ENCODE results near the gene TAF1B.

DNA sequence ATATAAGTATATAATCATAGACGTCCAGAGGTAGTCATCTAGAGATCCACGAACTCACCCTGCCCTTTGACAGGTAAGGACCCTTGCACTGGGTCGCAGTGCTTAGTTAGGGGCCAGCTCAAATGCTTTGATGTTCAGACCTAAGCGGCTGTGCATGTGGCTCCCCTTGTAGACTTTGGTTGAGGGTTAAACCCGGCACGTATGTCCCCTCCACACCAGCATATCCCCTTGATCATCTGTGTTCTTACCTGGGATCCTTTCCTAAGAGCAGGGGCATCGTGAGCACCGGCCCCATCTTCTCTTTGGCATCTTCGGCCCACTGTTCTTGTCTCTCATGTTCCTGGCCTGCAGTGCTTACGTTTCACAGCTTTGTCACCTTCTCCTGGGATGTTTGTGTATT is 139.6 kb downstream of the TAF1B start:
- TF ChIP-seq POLR2A (IDR thresholded peaks at IDR 0.05; ENCODE audit: low read length) (no peak), GATA1 (IDR thresholded peaks at IDR 0.05; ENCODE audit: low read depth, low read length) (no peak)

Measured in erythroblast (primary cell).